PC-9 (cell line): ENCODE measurements around the gene EDNRB.

Experiments used
- CTCF ChIP-seq: fragments of 200-600 bp; sonication (generic); conservative IDR thresholded peaks from 2 replicates; pipeline ENCODE4 v1.6.1; 2017; ENCODE audit warnings: mixed run types, antibody characterized with exemption, mild to moderate bottlenecking, moderate library complexity
- EZH2 ChIP-seq: fragments of 200-600 bp; sonication (generic); IDR thresholded peaks from 2 replicates; pipeline ENCODE4 v1.8.0; 2017; ENCODE audit warnings: antibody characterized with exemption, low read depth

- no peak for TF ChIP-seq CTCF
- no peak for TF ChIP-seq EZH2
These were observed 72.5 kb downstream of the EDNRB start for GRCh38 chr13:77846173-77846572.
